ENCODE measurements around the gene HSD11B2. TPM values are rescaled to one million over a fixed set of nuclear protein-coding genes. Genes with fewer than 3 reads are reported as not detected.
A peak's percentile ranks its signal among the peaks of the same experiment; 100 is the strongest.

Gene HSD11B2
- total RNA-seq, 1 experiment from 2014 or later, result not detected

DNA sequence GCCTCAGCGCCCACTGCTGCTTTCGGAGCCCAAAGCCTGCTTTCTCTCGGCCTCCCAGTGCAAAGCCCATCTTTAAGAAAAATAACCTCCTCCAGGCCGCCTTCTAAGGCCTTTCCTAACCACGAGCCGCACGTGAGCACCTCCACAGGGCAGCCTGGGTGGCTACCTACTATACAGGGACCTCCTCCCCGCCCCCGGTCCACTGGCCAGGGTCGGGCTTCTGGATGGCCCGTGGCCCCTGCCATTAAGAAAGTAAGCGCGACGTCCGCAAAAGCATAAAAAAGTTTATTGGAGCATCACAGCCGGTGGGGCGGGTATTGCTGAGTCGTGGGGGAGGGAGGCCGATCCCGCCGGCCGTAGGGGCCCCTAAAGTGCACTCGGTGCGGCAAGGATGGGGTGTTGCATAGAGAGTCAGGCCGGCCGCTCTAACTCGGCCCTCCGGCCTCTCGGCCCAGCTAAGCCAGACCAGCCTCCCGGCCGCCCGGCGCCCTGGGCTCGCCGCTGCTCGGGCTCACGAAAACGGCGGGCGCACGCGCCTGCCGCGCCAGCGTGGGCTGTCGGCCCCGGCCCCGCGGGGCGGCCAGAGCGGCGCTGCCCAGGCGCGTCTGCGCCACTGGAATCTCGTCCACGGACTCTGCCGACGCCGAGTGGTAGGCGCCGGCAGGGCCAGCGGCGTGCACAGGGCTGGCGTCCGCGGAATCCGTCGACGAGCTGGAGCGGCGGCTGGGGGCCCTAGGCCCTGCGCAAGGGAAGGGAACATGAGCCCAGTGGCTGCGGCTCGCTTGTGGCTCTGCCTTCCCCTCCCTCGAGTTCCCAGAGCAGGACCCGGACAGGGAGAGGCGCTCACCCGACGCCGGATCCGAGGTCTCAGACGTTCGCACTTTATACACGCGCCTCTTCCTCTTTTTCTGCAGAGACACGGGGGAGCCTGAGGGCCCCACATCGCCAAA is 36.5 kb upstream of the HSD11B2 start:
- no peak for DNase-seq
- no peaks in the 10 kb centered on the region for H3K9me3 ChIP-seq (ENCODE audit: low read length)
- H3K4me2 ChIP-seq (ENCODE audit: low read depth, low read length, poor library complexity, severe bottlenecking), result no peak overlapping the region
- no peaks in the 10 kb centered on the region for H3K9me2 ChIP-seq (replicated peaks; ENCODE audit: insufficient read depth, low read length)
- no peaks in the 10 kb centered on the region for H4K20me1 ChIP-seq (ENCODE audit: insufficient read depth, low read depth, low read length)
- no peaks in the 10 kb centered on the region for H3K36me3 ChIP-seq (ENCODE audit: insufficient read depth, low read length)
- H3K4me1 ChIP-seq (ENCODE audit: low read length), result peaks cover 13% of the 10 kb centered on the region
- no peak overlapping the region for H3K4me3 ChIP-seq (ENCODE audit: low read length)
- H3K27ac ChIP-seq (ENCODE audit: low read length), result no peak overlapping the region
- no peak overlapping the region for H2AFZ ChIP-seq (ENCODE audit: low read length)
- no peak overlapping the region for H3K9ac ChIP-seq (ENCODE audit: low read length)
- H3K79me2 ChIP-seq (ENCODE audit: low read length), result no peaks in the 10 kb centered on the region
- no peaks in the 10 kb centered on the region for H3K27me3 ChIP-seq (ENCODE audit: low read length)

DNA sequence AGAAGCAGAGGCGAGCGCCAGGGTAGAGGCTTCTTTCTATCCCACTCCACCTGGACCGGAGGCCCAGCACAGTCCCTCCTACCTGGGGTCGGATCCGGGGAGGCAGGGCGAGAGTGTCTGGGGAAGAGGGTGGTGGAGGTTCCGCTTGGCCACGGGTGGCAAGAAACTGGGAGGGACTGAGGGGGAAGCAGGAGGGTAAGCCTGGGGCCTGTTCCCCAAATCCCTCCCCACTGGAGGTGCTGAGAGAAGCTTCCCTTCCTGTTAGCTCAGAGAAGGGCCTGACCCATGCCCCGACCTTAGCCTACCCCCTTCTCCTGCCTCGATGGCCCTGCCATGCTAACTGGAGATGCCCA is 35.8 kb upstream of the HSD11B2 start:
- no peaks in the 10 kb centered on the region for H3K36me3 ChIP-seq (ENCODE audit: insufficient read depth, low read length)
- DNase-seq, result no peak
- no peaks in the 10 kb centered on the region for H3K27me3 ChIP-seq (ENCODE audit: low read length)
- H3K4me2 ChIP-seq (ENCODE audit: low read depth, low read length, poor library complexity, severe bottlenecking), result no peak overlapping the region
- no peaks in the 10 kb centered on the region for H3K9me2 ChIP-seq (replicated peaks; ENCODE audit: insufficient read depth, low read length)
- H3K27ac ChIP-seq (ENCODE audit: low read length), result no peak overlapping the region
- no peak overlapping the region for H3K9ac ChIP-seq (ENCODE audit: low read length)
- H4K20me1 ChIP-seq (ENCODE audit: insufficient read depth, low read depth, low read length), result no peaks in the 10 kb centered on the region
- H3K4me3 ChIP-seq (ENCODE audit: low read length), result no peak overlapping the region
- no peaks in the 10 kb centered on the region for H3K9me3 ChIP-seq (ENCODE audit: low read length)
- H2AFZ ChIP-seq (ENCODE audit: low read length), result no peak overlapping the region
- H3K79me2 ChIP-seq (ENCODE audit: low read length), result no peaks in the 10 kb centered on the region
- peaks cover 13% of the 10 kb centered on the region for H3K4me1 ChIP-seq (ENCODE audit: low read length)

GRCh38 chr16:67395458-67396158 is 35.3 kb upstream of the HSD11B2 start:
- no peaks in the 10 kb centered on the region for H3K27me3 ChIP-seq (ENCODE audit: low read length)
- H3K4me3 ChIP-seq (ENCODE audit: low read length), result no peak overlapping the region
- H3K27ac ChIP-seq (ENCODE audit: low read length), result no peak overlapping the region
- H3K4me2 ChIP-seq (ENCODE audit: low read depth, low read length, poor library complexity, severe bottlenecking), result no peak overlapping the region
- H3K9me3 ChIP-seq (ENCODE audit: low read length), result no peaks in the 10 kb centered on the region
- H3K4me1 ChIP-seq (ENCODE audit: low read length), result peaks cover 13% of the 10 kb centered on the region
- H3K9ac ChIP-seq (ENCODE audit: low read length), result no peak overlapping the region
- no peak for DNase-seq
- H3K9me2 ChIP-seq (replicated peaks; ENCODE audit: insufficient read depth, low read length), result no peaks in the 10 kb centered on the region
- H4K20me1 ChIP-seq (ENCODE audit: insufficient read depth, low read depth, low read length), result no peaks in the 10 kb centered on the region
- no peak overlapping the region for H2AFZ ChIP-seq (ENCODE audit: low read length)
- no peaks in the 10 kb centered on the region for H3K79me2 ChIP-seq (ENCODE audit: low read length)
- H3K36me3 ChIP-seq (ENCODE audit: insufficient read depth, low read length), result no peaks in the 10 kb centered on the region

- Histone ChIP-seq H3K9me3 (ENCODE audit: low read length) (no peaks in the 10 kb centered on the region), H4K20me1 (ENCODE audit: insufficient read depth, low read depth, low read length) (no peaks in the 10 kb centered on the region), H3K79me2 (ENCODE audit: low read length) (no peaks in the 10 kb centered on the region), H3K27me3 (ENCODE audit: low read length) (no peaks in the 10 kb centered on the region), H3K4me3 (ENCODE audit: low read length) (no peak overlapping the region), H3K4me1 (ENCODE audit: low read length) (peaks cover 13% of the 10 kb centered on the region), H3K4me2 (ENCODE audit: low read depth, low read length, poor library complexity, severe bottlenecking) (no peak overlapping the region), H3K9ac (ENCODE audit: low read length) (no peak overlapping the region), H3K9me2 (replicated peaks; ENCODE audit: insufficient read depth, low read length) (no peaks in the 10 kb centered on the region), H3K27ac (ENCODE audit: low read length) (no peak overlapping the region), H2AFZ (ENCODE audit: low read length) (no peak overlapping the region), H3K36me3 (ENCODE audit: insufficient read depth, low read length) (no peaks in the 10 kb centered on the region)
- peak; percentile 64 for DNase-seq
These were observed 34.5 kb upstream of the HSD11B2 start for GRCh38 chr16:67396159-67397035.

DNA sequence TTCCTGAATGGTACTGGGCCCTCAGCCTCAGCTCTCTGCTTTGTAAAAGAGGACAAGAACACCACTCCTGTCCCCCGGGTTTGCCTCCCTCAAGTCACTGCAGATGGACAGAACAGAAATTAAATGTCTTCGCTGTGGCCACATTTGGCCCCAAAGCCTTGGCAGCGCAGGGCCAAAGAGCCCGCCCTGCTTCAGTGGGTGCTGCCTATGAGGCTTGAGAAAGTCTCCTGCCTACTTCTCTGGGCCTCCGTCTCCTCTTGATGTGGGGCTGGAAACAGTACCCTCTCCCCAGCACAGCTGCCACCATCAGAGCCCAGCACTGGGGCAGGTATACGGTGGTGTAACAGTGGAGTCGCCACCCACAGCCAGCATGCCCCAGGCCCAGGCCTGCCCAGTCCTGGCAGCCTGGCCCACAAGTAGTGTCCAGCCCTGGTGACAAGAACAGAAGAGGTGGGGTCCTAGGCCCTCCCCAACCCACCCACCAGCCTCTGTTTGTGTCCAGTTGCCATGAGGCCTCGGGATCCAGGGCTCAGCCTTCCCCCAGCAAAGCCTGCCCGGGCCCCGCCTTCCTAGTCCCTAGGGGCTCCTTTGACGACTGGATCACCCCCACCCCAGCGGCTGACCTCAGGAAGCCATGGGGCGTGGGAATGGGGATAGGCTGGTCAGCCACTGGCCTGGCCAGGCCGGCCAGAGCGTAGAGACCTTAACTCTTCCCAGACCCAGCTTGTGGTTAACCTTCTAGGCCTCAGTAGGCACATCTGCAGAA is 33.7 kb upstream of the HSD11B2 start:
- DNase-seq, result no peak
- no peak overlapping the region for H3K4me2 ChIP-seq (ENCODE audit: low read depth, low read length, poor library complexity, severe bottlenecking)
- no peaks in the 10 kb centered on the region for H3K79me2 ChIP-seq (ENCODE audit: low read length)
- no peak overlapping the region for H3K4me3 ChIP-seq (ENCODE audit: low read length)
- H3K36me3 ChIP-seq (ENCODE audit: insufficient read depth, low read length), result no peaks in the 10 kb centered on the region
- H3K27me3 ChIP-seq (ENCODE audit: low read length), result no peaks in the 10 kb centered on the region
- no peak overlapping the region for H2AFZ ChIP-seq (ENCODE audit: low read length)
- no peak overlapping the region for H3K9ac ChIP-seq (ENCODE audit: low read length)
- H3K27ac ChIP-seq (ENCODE audit: low read length), result no peak overlapping the region
- no peaks in the 10 kb centered on the region for H3K9me2 ChIP-seq (replicated peaks; ENCODE audit: insufficient read depth, low read length)
- no peaks in the 10 kb centered on the region for H4K20me1 ChIP-seq (ENCODE audit: insufficient read depth, low read depth, low read length)
- peaks cover 13% of the 10 kb centered on the region for H3K4me1 ChIP-seq (ENCODE audit: low read length)
- H3K9me3 ChIP-seq (ENCODE audit: low read length), result no peaks in the 10 kb centered on the region

GRCh38 chr16:67397812-67398545 is 32.9 kb upstream of the HSD11B2 start:
- peak; percentile 67 for DNase-seq
- Histone ChIP-seq H3K9me2 (replicated peaks; ENCODE audit: insufficient read depth, low read length) (no peaks in the 10 kb centered on the region), H3K27me3 (ENCODE audit: low read length) (no peaks in the 10 kb centered on the region), H3K4me2 (ENCODE audit: low read depth, low read length, poor library complexity, severe bottlenecking) (no peak overlapping the region), H3K9ac (ENCODE audit: low read length) (no peak overlapping the region), H2AFZ (ENCODE audit: low read length) (no peak overlapping the region), H4K20me1 (ENCODE audit: insufficient read depth, low read depth, low read length) (no peaks in the 10 kb centered on the region), H3K27ac (ENCODE audit: low read length) (no peak overlapping the region), H3K4me3 (ENCODE audit: low read length) (no peak overlapping the region), H3K79me2 (ENCODE audit: low read length) (no peaks in the 10 kb centered on the region), H3K9me3 (ENCODE audit: low read length) (no peaks in the 10 kb centered on the region), H3K36me3 (ENCODE audit: insufficient read depth, low read length) (no peaks in the 10 kb centered on the region), H3K4me1 (ENCODE audit: low read length) (peaks cover 13% of the 10 kb centered on the region)

DNA sequence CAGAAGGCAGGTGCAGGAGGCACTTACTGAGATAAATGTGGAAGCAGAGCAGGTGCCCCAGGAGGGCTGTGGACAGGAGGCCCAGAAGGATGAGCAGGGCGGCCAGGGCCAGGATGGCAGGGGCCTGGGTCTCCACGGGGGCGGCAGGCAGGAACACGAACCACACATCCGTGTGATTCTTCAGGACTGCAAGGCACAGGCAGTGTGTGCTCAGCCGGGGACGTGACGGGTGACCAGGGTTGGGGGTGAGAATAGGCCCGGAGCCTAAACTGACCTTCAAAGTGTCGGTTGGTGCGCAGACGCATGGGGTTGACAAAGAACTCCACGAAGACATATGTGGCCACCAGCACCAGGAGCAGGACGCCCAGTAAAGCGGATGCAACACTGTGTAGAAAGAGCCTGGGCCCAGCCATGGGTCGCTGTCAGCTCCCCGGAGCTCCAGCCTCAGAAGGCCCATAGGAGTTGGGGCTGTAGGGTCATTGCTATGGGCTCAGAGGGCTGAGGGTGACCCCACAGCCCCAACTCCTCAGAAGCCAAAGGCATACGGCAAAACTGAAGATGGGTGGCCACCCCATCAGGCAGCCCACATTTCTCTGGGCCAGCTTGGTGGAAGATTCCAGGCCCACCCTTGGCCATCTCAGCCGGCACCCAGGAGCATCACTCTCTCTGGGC is 32.2 kb upstream of the HSD11B2 start:
- Histone ChIP-seq H3K4me1 (ENCODE audit: low read length) (peaks cover 13% of the 10 kb centered on the region), H3K79me2 (ENCODE audit: low read length) (no peaks in the 10 kb centered on the region)

More for the DNA sequence above, 32.2 kb upstream of the HSD11B2 start:
- DNase-seq, result no peak
- H3K36me3 ChIP-seq (ENCODE audit: insufficient read depth, low read length), result no peaks in the 10 kb centered on the region
- no peaks in the 10 kb centered on the region for H3K9me3 ChIP-seq (ENCODE audit: low read length)
- H3K9ac ChIP-seq (ENCODE audit: low read length), result no peak overlapping the region
- no peak overlapping the region for H3K4me2 ChIP-seq (ENCODE audit: low read depth, low read length, poor library complexity, severe bottlenecking)
- H3K27ac ChIP-seq (ENCODE audit: low read length), result no peak overlapping the region
- H2AFZ ChIP-seq (ENCODE audit: low read length), result no peak overlapping the region
- no peaks in the 10 kb centered on the region for H3K27me3 ChIP-seq (ENCODE audit: low read length)
- no peaks in the 10 kb centered on the region for H3K9me2 ChIP-seq (replicated peaks; ENCODE audit: insufficient read depth, low read length)
- no peaks in the 10 kb centered on the region for H4K20me1 ChIP-seq (ENCODE audit: insufficient read depth, low read depth, low read length)
- no peak overlapping the region for H3K4me3 ChIP-seq (ENCODE audit: low read length)
